Neural crest cell (in vitro differentiated cells): ENCODE results near the gene GRK7. TPM values are rescaled to one million over a fixed set of nuclear protein-coding genes. Genes with fewer than 3 reads are reported as not detected.
"Not testable (repeated sequence)": the region's sequence is repeated elsewhere in the genome, so short reads cannot be mapped to it uniquely, and the experiment has no call there.

ENCODE experiments used
- DNase-seq: peaks from one replicate; pipeline ENCODE4 v3.0.0; 2021; ENCODE audit warnings: low read depth, mixed read lengths, low spot score
- H3K27ac Mint-ChIP-seq: one replicate; pipeline ENCODE4 v1.8.0; 2021; ENCODE audit warnings: mild to moderate bottlenecking, mixed read lengths; ENCODE audit not compliant: unreplicated experiment
- H3K27me3 Mint-ChIP-seq: 2 replicates; pipeline ENCODE4 v1.8.0; 2021; ENCODE audit warnings: low read depth, mild to moderate bottlenecking, mixed read lengths
- H3K36me3 Mint-ChIP-seq: 2 replicates; pipeline ENCODE4 v1.8.0; 2021; ENCODE audit warnings: low read depth, mild to moderate bottlenecking, mixed read lengths
- H3K4me1 Mint-ChIP-seq: 2 replicates; pipeline ENCODE4 v1.8.0; 2021; ENCODE audit warnings: mixed read lengths
- H3K4me3 Mint-ChIP-seq: one replicate; pipeline ENCODE4 v1.8.0; 2021; ENCODE audit warnings: mild to moderate bottlenecking, mixed read lengths
- H3K9me3 Mint-ChIP-seq: 2 replicates; pipeline ENCODE4 v1.8.0; 2021; ENCODE audit warnings: mixed read lengths
- CTCF ChIP-seq: fragments of 200-600 bp; sonication (generic); conservative IDR thresholded peaks from 2 replicates; pipeline ENCODE4 v1.5.0; 2021; ENCODE audit warnings: antibody characterized with exemption, mild to moderate bottlenecking
- total RNA-seq: library from RNA; stranded (reverse); gene quantifications from 2 replicates; pipeline ENCODE4 v1.2.1, GENCODE V29; 2021

Gene GRK7
- total RNA-seq, 1 donor from 2014 or later, result not detected

DNA sequence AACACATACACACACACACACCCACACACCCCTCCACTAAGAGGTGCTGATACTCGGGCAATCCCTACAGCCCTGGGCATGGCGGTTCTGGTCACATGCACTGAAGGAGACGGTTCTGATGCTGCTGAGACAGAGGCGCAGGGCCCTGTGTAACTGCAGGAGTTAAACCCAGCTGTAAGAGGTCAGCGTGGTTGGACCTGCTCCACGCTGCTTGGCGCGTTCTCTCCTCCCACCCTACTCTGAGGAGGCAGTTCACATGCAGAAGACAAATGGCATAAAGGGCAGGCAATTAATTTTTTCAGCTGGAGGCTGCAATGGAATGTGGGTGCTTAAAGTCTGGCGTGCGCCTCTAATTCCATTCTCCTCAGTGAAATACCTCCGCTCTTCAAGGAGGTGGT, 35.2 kb downstream of the GRK7 start:
- no peaks in the 10 kb centered on the region for H3K36me3 Mint-ChIP-seq
- no peak for DNase-seq
- no peaks in the 10 kb centered on the region for H3K27me3 Mint-ChIP-seq
- H3K27ac Mint-ChIP-seq, result no peak overlapping the region
- H3K4me3 Mint-ChIP-seq, result no peak overlapping the region
- TF ChIP-seq CTCF, result no peak
- peaks cover 3% of the 10 kb centered on the region for H3K9me3 Mint-ChIP-seq
- peaks cover 45% of the 10 kb centered on the region for H3K4me1 Mint-ChIP-seq

GRCh38 chr3:141802316-141803077, 39.3 kb downstream of the GRK7 start:
- peaks cover 16% of the 10 kb centered on the region for H3K4me1 Mint-ChIP-seq
- no peak for DNase-seq
- peaks cover 3% of the 10 kb centered on the region for H3K9me3 Mint-ChIP-seq
- H3K27me3 Mint-ChIP-seq, result no peaks in the 10 kb centered on the region
- no peak overlapping the region for H3K27ac Mint-ChIP-seq
- TF ChIP-seq CTCF, result no peak
- no peaks in the 10 kb centered on the region for H3K36me3 Mint-ChIP-seq
- no peak overlapping the region for H3K4me3 Mint-ChIP-seq

DNA sequence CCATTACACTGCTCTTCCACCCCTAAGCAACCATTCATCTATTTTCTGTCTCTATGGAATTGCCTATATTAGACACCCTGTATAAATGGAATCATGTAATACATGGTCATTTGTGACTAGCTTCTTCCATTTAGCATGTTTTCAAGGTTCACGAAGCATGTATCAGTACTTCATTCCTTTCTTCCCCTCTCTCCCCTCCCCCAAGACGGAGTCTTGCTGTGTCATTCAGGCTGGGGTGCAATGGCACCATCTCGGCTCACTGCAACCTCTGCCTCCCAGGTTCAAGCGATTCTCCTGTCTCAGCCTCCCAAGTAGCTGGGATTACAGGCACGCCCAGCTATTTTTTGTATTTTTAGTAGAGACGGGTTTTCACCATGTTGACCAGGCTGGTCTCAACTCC, 40.3 kb downstream of the GRK7 start:
- H3K9me3 Mint-ChIP-seq, H3K27ac Mint-ChIP-seq, H3K4me1 Mint-ChIP-seq, H3K36me3 Mint-ChIP-seq, H3K4me3 Mint-ChIP-seq, H3K27me3 Mint-ChIP-seq, DNase-seq: not testable (repeated sequence)

DNA sequence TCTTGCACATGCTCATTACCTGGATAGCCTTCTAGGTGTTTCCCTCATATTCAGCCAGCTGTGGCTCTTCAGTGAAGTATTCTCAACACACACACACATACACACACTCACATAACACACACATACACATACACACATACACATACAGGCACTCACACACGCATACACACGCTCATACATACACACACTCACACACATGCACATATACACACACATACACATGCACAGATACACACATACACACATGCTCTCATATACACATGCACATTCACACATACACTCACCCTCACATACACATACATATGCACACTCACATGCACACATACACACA, 41.2 kb downstream of the GRK7 start:
- Mint-ChIP-seq H3K9me3 (peaks cover 3% of the 10 kb centered on the region), H3K27ac (no peak overlapping the region), H3K4me1 (peaks cover 3% of the 10 kb centered on the region), H3K27me3 (no peaks in the 10 kb centered on the region), H3K36me3 (no peaks in the 10 kb centered on the region), H3K4me3 (no peak overlapping the region)
- TF ChIP-seq CTCF, result no peak
- DNase-seq, result no peak

GRCh38 chr3:141804778-141805639, 41.8 kb downstream of the GRK7 start:
- no peak for DNase-seq
- no peak for TF ChIP-seq CTCF
- Mint-ChIP-seq H3K4me1 (peaks cover 3% of the 10 kb centered on the region), H3K27me3 (no peaks in the 10 kb centered on the region), H3K4me3 (no peak overlapping the region), H3K9me3 (peaks cover 3% of the 10 kb centered on the region), H3K36me3 (no peaks in the 10 kb centered on the region), H3K27ac (no peak overlapping the region)
